KMS-11 (cell line): Measurements from ENCODE around the gene RNF34.

ENCODE experiments used
- H2AFZ ChIP-seq: fragments of 200-600 bp; sonication (generic); 2 replicates; pipeline ENCODE4 v1.6.1; 2016; ENCODE audit warnings: antibody characterized with exemption, mixed run types, low read depth
- H3K27ac ChIP-seq: fragments of 200-600 bp; sonication (generic); 2 replicates; pipeline ENCODE4 v1.6.1; 2016; ENCODE audit warnings: mild to moderate bottlenecking, mixed run types
- H3K27me3 ChIP-seq: fragments of 200-600 bp; sonication (generic); 2 replicates; pipeline ENCODE4 v1.6.1; 2017; ENCODE audit warnings: mild to moderate bottlenecking, low read depth, mixed run types, moderate library complexity; ENCODE audit not compliant: insufficient read depth
- H3K36me3 ChIP-seq: fragments of 200-600 bp; sonication (generic); 2 replicates; pipeline ENCODE4 v1.6.1; 2017; ENCODE audit warnings: mild to moderate bottlenecking, mixed run types; ENCODE audit not compliant: insufficient read depth
- H3K4me1 ChIP-seq: fragments of 200-600 bp; sonication (generic); 2 replicates; pipeline ENCODE4 v1.6.1; 2016; ENCODE audit warnings: mild to moderate bottlenecking, low read depth, mixed run types; ENCODE audit not compliant: poor library complexity, severe bottlenecking
- H3K4me2 ChIP-seq: fragments of 200-600 bp; sonication (generic); 2 replicates; pipeline ENCODE4 v1.7.0; 2016; ENCODE audit warnings: mild to moderate bottlenecking, mixed run types
- H3K4me3 ChIP-seq: fragments of 200-600 bp; sonication (generic); IDR thresholded peaks from 2 replicates; pipeline ENCODE4 v1.6.1; 2017; ENCODE audit warnings: low read depth, low read length, mixed read lengths; ENCODE audit not compliant: insufficient read depth
- H3K79me2 ChIP-seq: fragments of 200-600 bp; sonication (generic); 2 replicates; pipeline ENCODE4 v1.6.1; 2016; ENCODE audit warnings: low read depth, mixed run types; ENCODE audit not compliant: insufficient read depth
- H3K9ac ChIP-seq: fragments of 200-600 bp; sonication (generic); 2 replicates; pipeline ENCODE4 v1.6.1; 2016; ENCODE audit warnings: mild to moderate bottlenecking, mixed run types
- H4K20me1 ChIP-seq: fragments of 200-600 bp; sonication (generic); 2 replicates; pipeline ENCODE4 v1.6.1; 2016; ENCODE audit warnings: mild to moderate bottlenecking, mixed run types; ENCODE audit not compliant: insufficient read depth
- CTCF ChIP-seq: fragments of 200-600 bp; sonication (generic); conservative IDR thresholded peaks from 2 replicates; pipeline ENCODE4 v1.6.1; 2017; ENCODE audit warnings: low read depth, mild to moderate bottlenecking, antibody characterized with exemption, low read length, moderate library complexity, mixed read lengths

The RNF34 gene

GRCh38 chr12:121446750-121447149 lies 46.8 kb downstream of the RNF34 start:
- Histone ChIP-seq H3K27me3 (no peaks in the 10 kb centered on the region), H3K27ac (no peak overlapping the region), H3K4me1 (peaks cover 5% of the 10 kb centered on the region), H2AFZ (no peak overlapping the region), H3K4me3 (no peak overlapping the region), H3K4me2 (no peak overlapping the region), H4K20me1 (no peaks in the 10 kb centered on the region), H3K9ac (no peak overlapping the region), H3K79me2 (no peaks in the 10 kb centered on the region), H3K36me3 (no peaks in the 10 kb centered on the region)
- no peak for TF ChIP-seq CTCF

- Histone ChIP-seq H3K36me3 (no peaks in the 10 kb centered on the region), H3K4me1 (peaks cover 16% of the 10 kb centered on the region), H3K79me2 (no peaks in the 10 kb centered on the region), H3K4me3 (no peak overlapping the region), H3K9ac (no peak overlapping the region), H3K27me3 (no peaks in the 10 kb centered on the region), H2AFZ (no peak overlapping the region), H3K27ac (no peak overlapping the region), H3K4me2 (no peak overlapping the region), H4K20me1 (no peaks in the 10 kb centered on the region)
- no peak for TF ChIP-seq CTCF
These were observed 48.9 kb downstream of the RNF34 start for GRCh38 chr12:121448771-121449315.

GRCh38 chr12:121451961-121452339 lies 52.0 kb downstream of the RNF34 start:
- TF ChIP-seq CTCF = no peak
- Histone ChIP-seq H3K27ac (no peak overlapping the region), H3K27me3 (no peaks in the 10 kb centered on the region), H3K4me2 (no peak overlapping the region), H3K9ac (no peak overlapping the region), H3K36me3 (no peaks in the 10 kb centered on the region), H2AFZ (no peak overlapping the region), H3K4me3 (no peak overlapping the region), H4K20me1 (no peaks in the 10 kb centered on the region), H3K79me2 (peaks cover 8% of the 10 kb centered on the region; the same call in 1 of the 2 replicates), H3K4me1 (peaks cover 16% of the 10 kb centered on the region)

GRCh38 chr12:121452340-121452984 lies 52.5 kb downstream of the RNF34 start:
- Histone ChIP-seq H3K4me1 (peaks cover 16% of the 10 kb centered on the region), H3K36me3 (no peaks in the 10 kb centered on the region), H3K79me2 (peaks cover 9% of the 10 kb centered on the region; the same call in 1 of the 2 replicates), H3K4me2 (no peak overlapping the region), H4K20me1 (no peaks in the 10 kb centered on the region), H3K9ac (no peak overlapping the region), H2AFZ (no peak overlapping the region), H3K27ac (no peak overlapping the region), H3K4me3 (no peak overlapping the region), H3K27me3 (no peaks in the 10 kb centered on the region)
- no peak for TF ChIP-seq CTCF
